GM12892 (cell line): ENCODE results near the gene HECW1.
"Not testable (repeated sequence)": the region's sequence is repeated elsewhere in the genome, so short reads cannot be mapped to it uniquely, and the experiment has no call there.

Experiments used
- DNase-seq: peaks from one replicate; pipeline ENCODE4 v3.0.0; 2011; ENCODE audit not compliant: insufficient read length
- FAIRE-seq: peaks from 2 replicates; lab custom pipeline; 2011; peaks lifted over from hg19 to GRCh38; lab: Jason Lieb, UNC
- POLR2A ChIP-seq: IDR thresholded peaks from 2 replicates; pipeline ENCODE4 v1.6.1; 2011; ENCODE audit warnings: low read depth, low read length, control low read depth
- POLR2AphosphoS5 ChIP-seq: IDR thresholded peaks from 2 replicates; pipeline ENCODE4 v1.6.1; 2011; ENCODE audit warnings: low read depth, low read length, control low read depth
- TAF1 ChIP-seq: IDR thresholded peaks from 2 replicates; pipeline ENCODE4 v1.6.1; 2011; ENCODE audit warnings: low read depth, mild to moderate bottlenecking, control low read depth, low read length, borderline replicate concordance

HECW1 gene

GRCh38 chr7:43325595-43325994 lies 213.1 kb downstream of the HECW1 start:
- TF ChIP-seq POLR2A (no peak), TAF1 (no peak), POLR2AphosphoS5 (no peak)
- FAIRE-seq: no peak
- DNase-seq: no peak

- TF ChIP-seq POLR2A (no peak), TAF1 (no peak), POLR2AphosphoS5 (no peak)
- DNase-seq: no peak
- FAIRE-seq: no peak
These were observed 215.9 kb downstream of the HECW1 start for GRCh38 chr7:43328336-43328735.

- no peak for FAIRE-seq
These were observed 216.4 kb downstream of the HECW1 start for GRCh38 chr7:43328785-43329380.

GRCh38 chr7:43332193-43332796 lies 219.8 kb downstream of the HECW1 start:
- FAIRE-seq: no peak
- TF ChIP-seq POLR2AphosphoS5: no peak
- TF ChIP-seq POLR2A: no peak
- TF ChIP-seq TAF1: no peak
- no peak for DNase-seq

More at GRCh38 chr7:43328785-43329380, 216.4 kb downstream of the HECW1 start:
- no peak for DNase-seq
- TF ChIP-seq POLR2A (no peak), TAF1 (no peak), POLR2AphosphoS5 (no peak)

GRCh38 chr7:43337191-43337590 lies 224.7 kb downstream of the HECW1 start:
- TF ChIP-seq POLR2AphosphoS5: no peak
- no peak for TF ChIP-seq TAF1
- TF ChIP-seq POLR2A: no peak
- no peak for DNase-seq
- no peak for FAIRE-seq

- DNase-seq: no peak
- FAIRE-seq: no peak
- no peak for TF ChIP-seq POLR2A
- TF ChIP-seq POLR2AphosphoS5: no peak
- no peak for TF ChIP-seq TAF1
These were observed 225.4 kb downstream of the HECW1 start for GRCh38 chr7:43337811-43338210.

GRCh38 chr7:43341132-43341531 lies 228.7 kb downstream of the HECW1 start:
- DNase-seq (no peak), FAIRE-seq (no peak)
- no peak for TF ChIP-seq TAF1
- no peak for TF ChIP-seq POLR2AphosphoS5
- no peak for TF ChIP-seq POLR2A

GRCh38 chr7:43343417-43343816 lies 231.0 kb downstream of the HECW1 start:
- not testable (repeated sequence) for FAIRE-seq, DNase-seq

- not testable (repeated sequence) for DNase-seq, FAIRE-seq
These were observed 233.2 kb downstream of the HECW1 start for GRCh38 chr7:43345696-43346095.

GRCh38 chr7:43351683-43352082 lies 239.2 kb downstream of the HECW1 start:
- DNase-seq: no peak
- no peak for FAIRE-seq
- no peak for TF ChIP-seq POLR2A
- TF ChIP-seq TAF1: no peak
- no peak for TF ChIP-seq POLR2AphosphoS5

- DNase-seq (no peak), FAIRE-seq (no peak)
- TF ChIP-seq POLR2AphosphoS5: no peak
- TF ChIP-seq POLR2A: no peak
- TF ChIP-seq TAF1: no peak
These were observed 241.5 kb downstream of the HECW1 start for GRCh38 chr7:43353902-43354301.

GRCh38 chr7:43362652-43363034 lies 250.2 kb downstream of the HECW1 start:
- TF ChIP-seq POLR2A: no peak
- no peak for TF ChIP-seq TAF1
- no peak for TF ChIP-seq POLR2AphosphoS5
- FAIRE-seq: no peak
- DNase-seq: no peak

GRCh38 chr7:43363035-43363791 lies 250.8 kb downstream of the HECW1 start:
- TF ChIP-seq POLR2AphosphoS5 (no peak), POLR2A (no peak), TAF1 (no peak)
- FAIRE-seq: no peak
- no peak for DNase-seq
